Measurements from ENCODE around the gene RSL1D1.

- TF ChIP-seq POLR2A (IDR thresholded peaks at IDR 0.05) (no peak), CTCF (IDR thresholded peaks at IDR 0.05) (no peak)
These were observed 31.5 kb downstream of the RSL1D1 start for GRCh38 chr16:11819798-11820197.
